ENCODE data around the gene EFTUD2.
"Not testable (repeated sequence)": the region's sequence is repeated elsewhere in the genome, so short reads cannot be mapped to it uniquely, and the experiment has no call there.

EFTUD2 gene

GRCh38 chr17:44848961-44849489, 50.2 kb downstream of the EFTUD2 start:
- DNase-seq (ENCODE audit: low read depth), result no peak

- no peak for DNase-seq (ENCODE audit: low read depth)
Observed at GRCh38 chr17:44848257-44848795, 50.9 kb downstream of the EFTUD2 start.

- DNase-seq (ENCODE audit: low read depth), result no peak
Observed at GRCh38 chr17:44847586-44847985, 51.7 kb downstream of the EFTUD2 start, which contains the start of gene HIGD1B. HIGD1B (plus strand) TSS chr17:44847883; CDS start chr17:44848153, 270 bp downstream.

GRCh38 chr17:44846206-44846605, 53.0 kb downstream of the EFTUD2 start:
- DNase-seq (ENCODE audit: low read depth), result no peak

- no peak for DNase-seq (ENCODE audit: low read depth)
Observed at GRCh38 chr17:44844390-44844830, 54.8 kb downstream of the EFTUD2 start.

GRCh38 chr17:44842748-44843147, 56.5 kb downstream of the EFTUD2 start:
- no peak for DNase-seq (ENCODE audit: low read depth)

- no peak for DNase-seq (ENCODE audit: low read depth)
Observed at GRCh38 chr17:44840936-44841335, 58.3 kb downstream of the EFTUD2 start.

- no peak for DNase-seq (ENCODE audit: low read depth)
Observed at GRCh38 chr17:44840274-44840673, 59.0 kb downstream of the EFTUD2 start.

- DNase-seq (ENCODE audit: low read depth), result no peak
Observed at GRCh38 chr17:44837196-44837595, 62.0 kb downstream of the EFTUD2 start.

GRCh38 chr17:44832805-44833204, 66.4 kb downstream of the EFTUD2 start:
- no peak for DNase-seq (ENCODE audit: low read depth)

GRCh38 chr17:44831371-44831770, 67.9 kb downstream of the EFTUD2 start:
- no peak for DNase-seq (ENCODE audit: low read depth)

- no peak for DNase-seq (ENCODE audit: low read depth)
Observed at GRCh38 chr17:44830359-44831288, 68.6 kb downstream of the EFTUD2 start.

- no peak for DNase-seq (ENCODE audit: low read depth)
Observed at GRCh38 chr17:44829523-44830358, 69.5 kb downstream of the EFTUD2 start, which contains the start of gene GJC1. GJC1 (minus strand) TSS chr17:44830287; CDS start chr17:44805817, 24,470 bp downstream.

- no peak for DNase-seq (ENCODE audit: low read depth)
Observed at GRCh38 chr17:44828919-44829522, 70.2 kb downstream of the EFTUD2 start.

GRCh38 chr17:44827863-44828262, 71.4 kb downstream of the EFTUD2 start:
- DNase-seq (ENCODE audit: low read depth), result no peak

GRCh38 chr17:44826123-44826790, 73.0 kb downstream of the EFTUD2 start:
- DNase-seq (ENCODE audit: low read depth), result no peak

GRCh38 chr17:44825236-44825635, 74.0 kb downstream of the EFTUD2 start:
- not testable (repeated sequence) for DNase-seq (ENCODE audit: low read depth)

GRCh38 chr17:44820631-44821212, 78.5 kb downstream of the EFTUD2 start:
- DNase-seq (ENCODE audit: low read depth), result no peak

GRCh38 chr17:44818508-44818907, 80.7 kb downstream of the EFTUD2 start:
- not testable (repeated sequence) for DNase-seq (ENCODE audit: low read depth)

GRCh38 chr17:44812263-44812662, 87.0 kb downstream of the EFTUD2 start:
- DNase-seq (ENCODE audit: low read depth), result no peak

Measured in stimulated activated CD8-positive, alpha-beta memory T cell treated with anti-CD3 and anti-CD28 coated beads, Interleukin-12 subunit alpha, Interleukin-12 subunit beta, amount 100 ng/mL, for 1 hour (primary cell).